ENCODE measurements around the gene ATRN. TPM values are rescaled to one million over a fixed set of nuclear protein-coding genes. Genes with fewer than 3 reads are reported as not detected.

ATRN gene
- total RNA-seq, 1 donor from 2014 or later = 52.0 TPM

DNA sequence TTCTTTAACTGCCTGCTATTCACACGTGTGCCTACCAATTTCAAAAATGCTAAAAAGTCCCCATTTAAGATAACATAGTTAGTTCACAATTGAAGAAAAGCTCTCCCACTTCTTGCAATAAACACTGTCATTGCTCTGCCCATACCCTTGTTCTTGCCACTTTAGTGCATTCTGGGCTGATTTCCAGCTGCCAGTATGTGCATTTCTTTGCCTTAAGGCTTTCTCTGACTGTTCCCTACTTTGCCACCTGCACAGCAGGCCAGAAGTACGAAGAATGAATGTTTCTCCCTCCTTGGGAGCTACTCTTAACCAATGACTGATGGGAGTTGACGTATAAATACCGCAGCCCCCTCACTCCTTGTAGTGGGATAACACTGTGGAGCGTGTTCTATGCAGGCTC is 16.0 kb upstream of the ATRN start:
- H3K27ac Mint-ChIP-seq (ENCODE audit: unreplicated experiment) = no peak overlapping the region

DNA sequence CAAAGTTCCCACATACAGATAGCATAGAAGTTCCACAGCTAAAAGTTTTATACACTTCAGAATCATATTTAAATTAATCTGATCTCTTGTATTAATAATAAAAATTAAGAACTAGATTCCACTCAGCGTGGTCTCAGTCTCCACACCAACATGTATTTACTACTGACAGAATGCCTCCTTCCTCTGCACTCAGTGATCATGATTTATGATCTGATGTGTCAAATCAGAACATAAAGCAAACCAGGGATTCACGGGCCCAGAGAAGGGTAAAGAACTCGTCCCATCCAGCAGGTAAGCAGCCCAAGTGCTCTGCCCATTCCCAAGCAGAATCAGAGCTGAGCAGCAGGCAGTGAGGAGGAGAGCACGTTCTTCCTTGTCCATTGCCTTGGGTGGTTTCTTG is 14.2 kb upstream of the ATRN start:
- H3K27me3 Mint-ChIP-seq (ENCODE audit: low read depth) = peaks cover 14% of the 10 kb centered on the region
- no peak overlapping the region for H3K27ac Mint-ChIP-seq (ENCODE audit: unreplicated experiment)
- no peak for DNase-seq (ENCODE audit: low spot score)
- TF ChIP-seq, protein P1, sequence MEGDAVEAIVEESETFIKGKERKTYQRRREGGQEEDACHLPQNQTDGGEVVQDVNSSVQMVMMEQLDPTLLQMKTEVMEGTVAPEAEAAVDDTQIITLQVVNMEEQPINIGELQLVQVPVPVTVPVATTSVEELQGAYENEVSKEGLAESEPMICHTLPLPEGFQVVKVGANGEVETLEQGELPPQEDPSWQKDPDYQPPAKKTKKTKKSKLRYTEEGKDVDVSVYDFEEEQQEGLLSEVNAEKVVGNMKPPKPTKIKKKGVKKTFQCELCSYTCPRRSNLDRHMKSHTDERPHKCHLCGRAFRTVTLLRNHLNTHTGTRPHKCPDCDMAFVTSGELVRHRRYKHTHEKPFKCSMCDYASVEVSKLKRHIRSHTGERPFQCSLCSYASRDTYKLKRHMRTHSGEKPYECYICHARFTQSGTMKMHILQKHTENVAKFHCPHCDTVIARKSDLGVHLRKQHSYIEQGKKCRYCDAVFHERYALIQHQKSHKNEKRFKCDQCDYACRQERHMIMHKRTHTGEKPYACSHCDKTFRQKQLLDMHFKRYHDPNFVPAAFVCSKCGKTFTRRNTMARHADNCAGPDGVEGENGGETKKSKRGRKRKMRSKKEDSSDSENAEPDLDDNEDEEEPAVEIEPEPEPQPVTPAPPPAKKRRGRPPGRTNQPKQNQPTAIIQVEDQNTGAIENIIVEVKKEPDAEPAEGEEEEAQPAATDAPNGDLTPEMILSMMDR (IDR thresholded peaks at IDR 0.05) = no peak
- H3K36me3 Mint-ChIP-seq (ENCODE audit: low read depth) = no peaks in the 10 kb centered on the region
- no peaks in the 10 kb centered on the region for H3K9me3 Mint-ChIP-seq (ENCODE audit: low read depth)
- no peak overlapping the region for H3K4me3 Mint-ChIP-seq (ENCODE audit: unreplicated experiment)
- H3K4me1 Mint-ChIP-seq (ENCODE audit: low read depth) = peaks cover 13% of the 10 kb centered on the region

More for the DNA sequence above, 16.0 kb upstream of the ATRN start:
- Mint-ChIP-seq H3K27me3 (ENCODE audit: low read depth) (peaks cover 21% of the 10 kb centered on the region), H3K4me1 (ENCODE audit: low read depth) (peaks cover 5% of the 10 kb centered on the region), H3K36me3 (ENCODE audit: low read depth) (peaks cover 2% of the 10 kb centered on the region), H3K9me3 (ENCODE audit: low read depth) (no peaks in the 10 kb centered on the region), H3K4me3 (ENCODE audit: unreplicated experiment) (no peak overlapping the region)
- DNase-seq (ENCODE audit: low spot score) = no peak
- TF ChIP-seq, protein P1 (IDR thresholded peaks at IDR 0.05) = no peak

DNA sequence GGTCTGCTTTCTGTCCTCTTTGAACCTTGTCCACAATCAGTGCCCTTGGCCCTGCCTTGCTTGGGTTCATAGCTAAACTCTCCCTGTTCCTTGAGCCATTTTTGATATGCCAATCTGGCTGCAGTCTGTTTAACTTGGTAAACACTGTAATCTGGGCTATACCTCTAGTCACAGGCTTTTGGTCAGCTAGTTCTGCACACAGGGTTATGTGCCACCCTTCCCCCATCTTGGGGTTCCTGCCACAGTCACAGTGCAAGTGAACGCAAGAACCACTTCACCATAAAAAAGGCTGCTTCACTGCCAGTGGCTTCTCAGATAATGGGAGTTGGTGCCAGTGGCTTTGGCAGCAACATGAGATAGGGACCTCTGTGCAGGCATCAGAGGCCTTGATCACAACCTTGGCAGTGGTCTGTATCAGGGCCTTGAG is 10.9 kb upstream of the ATRN start:
- H3K9me3 Mint-ChIP-seq (ENCODE audit: low read depth) = no peaks in the 10 kb centered on the region
- no peaks in the 10 kb centered on the region for H3K27me3 Mint-ChIP-seq (ENCODE audit: low read depth)
- no peak for DNase-seq (ENCODE audit: low spot score)
- peaks cover 10% of the 10 kb centered on the region for H3K4me1 Mint-ChIP-seq (ENCODE audit: low read depth)
- TF ChIP-seq, protein P1 (IDR thresholded peaks at IDR 0.05) = no peak
- H3K4me3 Mint-ChIP-seq (ENCODE audit: unreplicated experiment) = no peak overlapping the region
- H3K36me3 Mint-ChIP-seq (ENCODE audit: low read depth) = no peaks in the 10 kb centered on the region
- H3K27ac Mint-ChIP-seq (ENCODE audit: unreplicated experiment) = no peak overlapping the region

DNA sequence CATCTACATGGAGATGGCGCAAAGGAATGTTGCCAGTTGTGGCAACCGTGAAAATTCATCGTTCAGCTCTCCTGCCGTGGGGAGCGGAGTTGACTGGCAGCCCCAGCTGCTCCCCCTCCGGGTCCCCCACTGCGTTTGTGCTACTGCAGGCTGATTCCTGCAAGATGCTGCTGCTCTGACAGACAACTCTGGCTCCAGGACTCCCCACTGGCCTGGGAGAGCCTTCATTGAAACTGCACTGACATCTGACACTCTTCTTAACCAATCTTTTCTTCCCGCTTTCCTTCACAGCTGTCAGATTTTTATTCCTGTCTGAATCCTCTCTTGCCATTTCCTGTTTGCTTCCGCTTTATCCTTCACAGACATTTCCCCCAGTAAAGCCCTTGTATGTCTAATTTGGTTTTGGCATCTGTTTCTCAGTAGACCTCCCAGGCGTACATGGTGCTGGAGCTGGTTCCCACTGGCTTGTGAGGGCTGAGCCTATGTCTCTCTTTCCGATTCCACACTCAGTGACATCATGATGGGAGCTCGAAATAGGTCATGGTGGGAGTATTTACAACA is 9.5 kb upstream of the ATRN start:
- DNase-seq (ENCODE audit: low spot score) = no peak
- H3K4me1 Mint-ChIP-seq (ENCODE audit: low read depth) = peaks cover 8% of the 10 kb centered on the region
- peak overlapping the region; percentile 55 for H3K27ac Mint-ChIP-seq (ENCODE audit: unreplicated experiment)
- TF ChIP-seq, protein P1 (IDR thresholded peaks at IDR 0.05) = no peak
- H3K36me3 Mint-ChIP-seq (ENCODE audit: low read depth) = no peaks in the 10 kb centered on the region
- no peak overlapping the region for H3K4me3 Mint-ChIP-seq (ENCODE audit: unreplicated experiment)
- no peaks in the 10 kb centered on the region for H3K9me3 Mint-ChIP-seq (ENCODE audit: low read depth)
- peaks cover 9% of the 10 kb centered on the region for H3K27me3 Mint-ChIP-seq (ENCODE audit: low read depth)

DNA sequence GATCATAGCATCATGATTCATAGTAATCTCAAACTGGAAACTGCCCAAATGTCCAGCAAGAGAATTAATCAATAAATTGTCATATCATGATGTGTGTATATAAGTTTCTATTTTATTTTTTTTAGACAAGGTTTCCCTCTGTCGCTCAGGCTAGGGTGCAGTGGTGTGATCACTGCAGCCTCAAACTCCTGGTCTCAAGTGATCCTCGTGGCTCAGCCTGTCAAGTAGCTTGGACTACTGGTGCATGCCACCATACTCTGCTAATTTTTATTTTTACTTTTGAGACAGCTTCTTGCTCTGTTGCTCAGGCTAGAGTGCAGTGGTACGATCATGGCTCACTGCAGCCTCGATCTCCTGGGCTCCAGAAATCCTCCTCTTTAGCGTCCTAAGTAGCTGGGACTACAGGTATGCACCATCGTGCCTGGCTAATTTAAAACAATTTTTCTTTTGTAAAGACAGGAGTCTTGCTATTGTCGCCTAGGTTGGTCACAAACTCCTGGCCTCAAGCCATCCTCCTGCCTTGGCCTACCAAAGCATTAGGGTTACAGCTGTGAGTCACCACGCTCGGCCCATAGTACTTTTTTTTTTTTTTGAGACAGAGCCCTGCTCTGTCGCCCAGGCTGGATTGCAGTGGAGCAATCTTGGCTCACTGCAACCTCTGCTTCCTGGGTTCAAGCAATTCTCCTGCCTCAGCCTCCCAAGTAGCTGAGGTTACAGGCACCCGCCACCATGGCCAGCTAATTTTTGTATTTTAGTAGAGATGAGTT is 8.7 kb upstream of the ATRN start:
- DNase-seq (ENCODE audit: low spot score) = no peak
- Mint-ChIP-seq H3K36me3 (ENCODE audit: low read depth) (no peaks in the 10 kb centered on the region), H3K4me3 (ENCODE audit: unreplicated experiment) (no peak overlapping the region), H3K9me3 (ENCODE audit: low read depth) (no peaks in the 10 kb centered on the region), H3K4me1 (ENCODE audit: low read depth) (peaks cover 8% of the 10 kb centered on the region), H3K27ac (ENCODE audit: unreplicated experiment) (no peak overlapping the region), H3K27me3 (ENCODE audit: low read depth) (peaks cover 15% of the 10 kb centered on the region)
- TF ChIP-seq, protein P1 (IDR thresholded peaks at IDR 0.05) = no peak
